HFF-Myc (cell line): ENCODE data around the gene DNAJB2.
A peak's percentile ranks its signal among the peaks of the same experiment; 100 is the strongest.

ENCODE experiments used
- DNase-seq: peaks from one replicate; pipeline ENCODE4 v3.0.0-alpha.2; 2011; ENCODE audit warnings: low read depth; ENCODE audit errors: extremely low read depth
- H3K4me3 ChIP-seq: replicated peaks from 2 replicates; pipeline ENCODE4 v1.5.1; 2011; ENCODE audit warnings: low read depth, mild to moderate bottlenecking, control low read depth, low read length
- CTCF ChIP-seq: IDR thresholded peaks from 2 replicates; pipeline ENCODE4 v1.5.1; 2012; ENCODE audit warnings: mild to moderate bottlenecking, low read depth, low read length, control low read depth; ENCODE audit errors: missing control alignments

The DNAJB2 gene

GRCh38 chr2:219278655-219279150 lies 463 bp upstream of the DNAJB2 start:
- TF ChIP-seq CTCF = no peak
- no peak for DNase-seq
- peak overlapping the region; percentile 50; the same call in 1 of the 2 replicates for H3K4me3 ChIP-seq

GRCh38 chr2:219279916-219280516 lies 850 bp downstream of the DNAJB2 start:
- no peak for TF ChIP-seq CTCF
- DNase-seq = no peak
- H3K4me3 ChIP-seq = peak overlapping the region; percentile 50

DNA sequence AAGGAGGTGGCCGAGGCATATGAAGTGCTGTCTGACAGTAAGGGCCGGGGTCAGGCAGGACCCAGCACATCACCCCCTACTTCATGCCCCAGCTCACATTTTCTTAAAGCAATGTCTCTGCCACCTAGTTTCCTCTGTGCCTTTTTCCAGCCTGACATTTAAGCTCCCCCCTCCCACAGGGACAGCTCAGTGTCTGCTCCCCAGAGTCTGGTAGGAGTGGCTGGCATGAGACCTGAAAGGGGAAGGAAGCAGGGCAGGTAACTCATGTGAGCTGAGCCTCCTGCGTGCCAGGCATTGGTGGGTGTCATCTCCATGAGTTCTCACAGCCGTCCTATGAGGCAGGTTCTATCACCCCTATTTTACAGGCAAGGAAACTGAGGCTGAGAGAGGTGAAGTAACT lies 1.5 kb downstream of the DNAJB2 start:
- TF ChIP-seq CTCF = no peak
- no peak for DNase-seq
- no peak overlapping the region for H3K4me3 ChIP-seq

DNA sequence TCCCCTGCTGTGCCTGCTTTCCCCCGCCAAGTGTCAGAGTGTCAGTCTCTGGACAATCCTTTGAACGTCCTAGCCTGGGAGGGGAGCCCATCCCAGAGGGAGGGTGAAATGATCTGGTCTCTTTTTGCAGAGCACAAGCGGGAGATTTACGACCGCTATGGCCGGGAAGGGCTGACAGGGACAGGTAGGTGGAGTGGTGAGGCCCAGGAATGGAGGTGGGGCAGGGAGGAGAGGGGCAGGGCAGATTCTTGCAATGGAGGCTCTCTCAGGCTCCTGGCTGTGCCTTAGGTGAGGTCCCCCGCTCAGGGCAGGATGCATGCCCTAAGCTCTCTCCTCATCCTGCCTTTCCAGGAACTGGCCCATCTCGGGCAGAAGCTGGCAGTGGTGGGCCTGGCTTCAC lies 2.4 kb downstream of the DNAJB2 start:
- no peak for TF ChIP-seq CTCF
- H3K4me3 ChIP-seq = no peak overlapping the region
- DNase-seq = no peak

DNA sequence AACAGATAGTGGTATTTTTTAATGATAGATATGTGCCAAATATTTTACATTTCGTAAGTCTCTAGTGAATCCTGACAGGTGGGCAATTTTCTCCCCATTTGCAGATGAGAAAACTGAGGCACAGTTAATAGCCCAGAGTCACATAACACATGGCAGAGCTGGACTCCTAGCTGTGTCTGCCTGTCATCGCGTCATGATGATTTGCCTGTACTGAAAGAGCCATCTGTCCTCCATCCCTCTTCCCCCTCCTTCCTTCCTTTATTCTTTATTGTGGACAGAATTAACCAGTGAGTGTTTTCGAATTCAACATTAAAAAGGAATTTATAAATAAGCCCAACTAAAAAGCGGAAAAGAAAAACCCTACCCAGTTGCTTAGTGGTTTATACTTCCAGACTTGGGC lies 3.2 kb downstream of the DNAJB2 start:
- DNase-seq = no peak
- no peak overlapping the region for H3K4me3 ChIP-seq
- no peak for TF ChIP-seq CTCF

GRCh38 chr2:219282943-219283581 lies 3.9 kb downstream of the DNAJB2 start:
- no peak for TF ChIP-seq CTCF
- H3K4me3 ChIP-seq = no peak overlapping the region
- DNase-seq = no peak
